Measurements from ENCODE around the gene PNCK.

PNCK gene

GRCh38 chrX:153657161-153657560 is 16.5 kb downstream of the PNCK start:
- no peak for DNase-seq

- no peak for DNase-seq
Observed at GRCh38 chrX:153653556-153653955, 20.1 kb downstream of the PNCK start.

- DNase-seq, result no peak
Observed at GRCh38 chrX:153651540-153652079, 22.0 kb downstream of the PNCK start.

- DNase-seq, result no peak
Observed at GRCh38 chrX:153650959-153651358, 22.7 kb downstream of the PNCK start.

- DNase-seq, result no peak
Observed at GRCh38 chrX:153649915-153650782, 23.5 kb downstream of the PNCK start.

GRCh38 chrX:153649178-153649914 is 24.3 kb downstream of the PNCK start:
- peak; percentile 27 for DNase-seq

- DNase-seq, result no peak
Observed at GRCh38 chrX:153648358-153649177, 25.0 kb downstream of the PNCK start.

- DNase-seq, result no peak
Observed at GRCh38 chrX:153647461-153648357, 25.9 kb downstream of the PNCK start.

DNA sequence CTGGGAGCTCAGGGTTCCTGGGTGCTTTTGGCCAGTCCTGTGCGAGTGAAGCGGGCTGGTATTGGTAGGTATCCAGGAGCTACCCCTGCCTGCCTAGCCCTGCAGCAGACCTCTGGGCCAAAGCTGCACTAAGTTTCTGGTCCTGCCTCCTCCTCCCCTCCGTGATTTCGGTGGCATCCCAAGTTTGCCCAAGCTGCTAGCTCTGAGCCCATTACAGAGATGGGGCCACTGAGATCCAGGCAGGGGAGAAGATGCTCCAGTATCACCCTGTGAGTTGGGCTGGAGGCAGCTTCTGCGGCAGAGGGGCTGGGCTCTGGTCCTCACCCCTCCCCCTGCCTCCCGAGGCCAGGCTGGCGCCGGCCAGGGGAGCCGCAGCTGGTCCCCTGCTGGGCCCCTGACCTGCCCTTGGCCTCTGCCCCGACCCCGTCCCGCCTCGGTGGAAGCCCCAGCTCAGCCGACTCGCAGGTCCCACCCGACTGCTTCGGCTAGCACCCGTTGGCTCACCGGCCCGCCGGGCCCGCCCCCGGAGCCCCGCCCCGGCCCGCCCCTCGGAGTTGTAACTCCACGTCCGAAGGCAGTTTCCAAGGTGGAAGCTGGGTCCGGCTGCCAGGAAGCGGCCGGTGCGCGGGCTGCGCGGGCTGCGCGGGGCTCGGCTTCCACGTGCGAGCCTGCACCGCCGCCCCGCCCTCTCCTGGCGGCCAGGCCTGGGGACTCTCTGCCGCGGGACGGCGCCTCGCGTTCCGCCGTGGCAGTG is 26.8 kb downstream of the PNCK start, which contains the start of gene DUSP9:
DUSP9 (plus strand) TSS at position 584 of the 754 bp plus-strand sequence. CDS start 751 bp downstream, outside the sequence.
- no peak for DNase-seq

GRCh38 chrX:153645921-153646488 is 27.6 kb downstream of the PNCK start:
- no peak for DNase-seq

DNA sequence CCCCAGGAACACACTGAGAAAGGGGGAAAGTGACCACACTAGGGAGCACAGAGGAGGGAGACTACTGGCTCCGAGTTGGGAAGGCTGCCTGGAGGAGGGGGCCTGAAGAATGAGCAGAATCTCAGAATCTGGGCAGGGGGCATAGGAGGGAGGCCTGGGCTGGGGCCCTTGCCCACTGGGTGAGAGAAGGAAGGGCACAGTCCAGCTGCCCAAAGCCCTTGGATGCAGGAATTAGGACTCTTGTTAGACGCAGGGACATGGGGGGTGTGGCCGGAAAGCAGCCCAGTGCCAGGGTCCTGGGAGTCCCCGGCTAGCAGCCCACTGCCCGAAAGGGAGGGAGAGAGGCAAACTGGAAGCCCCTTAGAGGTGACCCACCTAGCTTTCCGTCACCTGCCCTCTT is 28.5 kb downstream of the PNCK start:
- DNase-seq, result no peak

GRCh38 chrX:153644356-153645125 is 29.1 kb downstream of the PNCK start:
- DNase-seq, result no peak

- DNase-seq, result no peak
Observed at GRCh38 chrX:153643431-153644351, 29.9 kb downstream of the PNCK start.

GRCh38 chrX:153642655-153643430 is 30.8 kb downstream of the PNCK start:
- DNase-seq, result no peak

DNA sequence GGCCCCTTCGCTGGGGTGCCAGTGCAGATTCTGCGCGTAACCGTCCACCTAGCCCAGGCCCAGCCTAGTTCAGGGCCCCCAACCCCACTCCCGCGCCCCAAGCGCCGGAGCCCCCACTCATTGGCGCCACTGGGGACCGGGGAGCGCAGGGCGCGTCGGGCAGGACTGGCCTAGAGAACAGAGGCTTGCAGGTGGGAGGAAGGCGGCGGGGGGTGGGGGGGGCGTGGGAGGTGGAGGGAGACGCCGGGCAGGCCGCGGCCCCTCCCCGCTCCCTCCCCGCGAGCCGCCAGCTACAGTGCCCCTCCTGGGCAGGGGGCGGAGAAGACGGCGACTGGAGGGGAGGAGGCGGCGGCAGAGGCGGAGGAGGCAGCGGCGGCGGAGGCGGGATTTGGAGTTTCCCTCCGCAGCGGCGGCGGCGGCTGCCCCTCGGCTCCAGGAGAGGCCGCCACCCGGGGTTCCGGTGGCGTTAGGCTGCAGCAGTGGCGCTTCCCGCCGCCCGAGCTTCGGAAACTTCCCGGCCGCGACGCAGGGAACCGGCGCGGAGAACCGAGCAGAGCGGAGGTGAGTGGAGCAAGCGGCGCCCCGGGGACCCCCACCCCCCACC is 31.5 kb downstream of the PNCK start:
- no peak for DNase-seq

DNA sequence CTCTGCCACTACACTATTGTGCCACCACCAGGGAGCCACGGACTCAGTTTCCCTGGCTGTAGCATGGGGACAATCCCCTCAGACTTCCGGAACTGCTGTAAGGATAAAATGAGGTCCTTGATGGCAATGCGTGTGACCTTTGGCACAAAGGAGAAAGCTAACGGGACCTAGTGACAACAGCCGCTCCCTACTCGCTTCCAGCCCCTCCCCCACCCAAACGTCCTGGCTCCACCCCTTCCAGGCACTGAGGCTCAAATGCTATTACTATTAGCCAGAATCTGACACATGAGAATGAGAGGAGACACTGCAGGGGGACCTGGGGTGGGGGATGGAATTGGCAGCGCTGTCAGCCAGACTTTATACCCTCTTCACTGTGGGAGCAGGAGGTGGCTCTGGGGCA is 32.0 kb downstream of the PNCK start:
- no peak for DNase-seq
